GM19240 (cell line): ENCODE data around the gene CELF4.

Experiments
- DNase-seq: peaks from one replicate; pipeline ENCODE4 v3.0.0; 2011; ENCODE audit warnings: low spot score; ENCODE audit not compliant: insufficient read length

Gene CELF4

GRCh38 chr18:37574113-37574512 is 8.5 kb upstream of the CELF4 start:
- DNase-seq: no peak

- DNase-seq: no peak
These were observed 7.1 kb upstream of the CELF4 start for GRCh38 chr18:37572736-37573135.

GRCh38 chr18:37571266-37571665 is 5.7 kb upstream of the CELF4 start:
- DNase-seq: no peak

- no peak for DNase-seq
These were observed 4.8 kb upstream of the CELF4 start for GRCh38 chr18:37570336-37570930.

GRCh38 chr18:37568671-37569070 is 3.1 kb upstream of the CELF4 start:
- no peak for DNase-seq

GRCh38 chr18:37567994-37568359 is 2.4 kb upstream of the CELF4 start:
- no peak for DNase-seq

- DNase-seq: no peak
These were observed 1.7 kb upstream of the CELF4 start for GRCh38 chr18:37567061-37567993.

- DNase-seq: no peak
These were observed 972 bp upstream of the CELF4 start for GRCh38 chr18:37566479-37567060.

- DNase-seq: no peak
These were observed 430 bp upstream of the CELF4 start for GRCh38 chr18:37565977-37566478.

GRCh38 chr18:37564711-37565100 is 892 bp downstream of the CELF4 start:
- no peak for DNase-seq

- DNase-seq: no peak
These were observed 1.6 kb downstream of the CELF4 start for GRCh38 chr18:37563931-37564392.

- DNase-seq: no peak
These were observed 3.6 kb downstream of the CELF4 start for GRCh38 chr18:37561986-37562385.

GRCh38 chr18:37560003-37560402 is 5.6 kb downstream of the CELF4 start:
- DNase-seq: no peak

GRCh38 chr18:37559194-37559593 is 6.4 kb downstream of the CELF4 start:
- DNase-seq: no peak

GRCh38 chr18:37554399-37554787 is 11.2 kb downstream of the CELF4 start:
- no peak for DNase-seq

- no peak for DNase-seq
These were observed 11.8 kb downstream of the CELF4 start for GRCh38 chr18:37553633-37554398.

- DNase-seq: no peak
These were observed 13.3 kb downstream of the CELF4 start for GRCh38 chr18:37552286-37552685.

- DNase-seq: no peak
These were observed 13.8 kb downstream of the CELF4 start for GRCh38 chr18:37551846-37552245.

- DNase-seq: no peak
These were observed 14.3 kb downstream of the CELF4 start for GRCh38 chr18:37551249-37551648.

- DNase-seq: no peak
These were observed 15.3 kb downstream of the CELF4 start for GRCh38 chr18:37550118-37550875.
